ENCODE results near the gene KATNB1. TPM values are rescaled to one million over a fixed set of nuclear protein-coding genes. Genes with fewer than 3 reads are reported as not detected.

KATNB1 gene
- total RNA-seq, 1 experiment from 2014 or later = 32.2 TPM

DNA sequence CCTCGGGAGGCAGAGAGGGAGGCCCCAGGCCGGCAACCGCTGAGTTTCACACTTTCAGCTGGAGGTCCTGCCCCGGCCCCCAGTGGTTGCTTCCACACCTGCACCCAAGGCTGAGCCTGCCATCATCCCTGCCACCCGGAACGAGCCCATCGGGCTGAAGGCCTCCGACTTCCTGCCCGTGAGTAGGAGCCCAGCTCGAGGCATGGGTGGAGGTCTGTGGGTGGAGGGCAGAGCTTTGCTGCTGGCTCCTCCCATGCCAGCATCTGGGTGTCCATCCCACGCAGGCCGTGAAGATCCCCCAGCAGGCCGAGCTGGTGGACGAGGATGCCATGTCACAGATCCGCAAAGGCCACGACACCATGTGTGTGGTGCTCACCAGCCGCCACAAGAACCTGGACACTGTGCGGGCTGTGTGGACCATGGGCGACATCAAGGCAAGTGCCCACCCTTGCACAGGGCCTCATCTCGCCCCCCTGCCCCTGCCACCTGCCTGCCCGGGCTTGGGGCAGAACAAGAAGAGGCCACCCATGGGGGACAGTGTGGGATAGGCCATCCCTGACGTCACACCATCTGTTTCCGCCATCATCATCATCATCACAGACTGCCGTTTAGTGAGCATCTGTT lies 19.6 kb downstream of the KATNB1 start:
- intact Hi-C loops (cut with micrococcal nuclease) = loop anchor here (10.0 kb wide), 1 partner anchor 140 kb away; no protein-coding TSS in a partner anchor
- ATAC-seq = no peak
- ChIA-PET RAD21 (ENCODE audit: low non-redundant PET in 1 of 2, low total read pairs in 2 of 2, uncharacterized antibody in 2 of 2, unreplicated experiment in 2 of 2) (no interaction called here), POLR2A (no interaction called here), CTCF (interaction anchor here (3.2 kb wide), 1 partner anchor 108 kb away, joined by 18 read pairs; no protein-coding TSS in a partner anchor)
- Histone ChIP-seq H3K9me2 (ENCODE audit: insufficient read depth) (no peaks in the 10 kb centered on the region), H3K4me3 (replicated peaks in 1 of 2; ENCODE audit: low read depth in 1 of 2, low read length in 2 of 2) (no peak overlapping the region), H3K4me2 (ENCODE audit: low read length) (no peak overlapping the region), H3K36me3 (ENCODE audit: control insufficient read depth in 1 of 2, insufficient read depth in 2 of 2, low read length in 2 of 2) (0 out of 4 replicates have a peak, but pooled peaks cover 0 to 2% of the 10 kb centered on the region in 2 experiments), H3K79me2 (ENCODE audit: insufficient read depth, low read length) (no peaks in the 10 kb centered on the region), H3K4me1 (ENCODE audit: control insufficient read depth in 1 of 2, insufficient read depth in 2 of 2, low read length in 2 of 2) (peaks cover 0 to 3% of the 10 kb centered on the region in 2 experiments; a peak in 1 of 4 replicates), H4K20me1 (ENCODE audit: insufficient read depth) (no peaks in the 10 kb centered on the region), H3K9me3 (ENCODE audit: control insufficient read depth in 1 of 2, insufficient read depth in 1 of 2, low read depth in 1 of 2, low read length in 2 of 2) (no peaks in the 10 kb centered on the region), H3K27ac (ENCODE audit: low read depth, low read length) (no peak overlapping the region), H3K27me3 (ENCODE audit: insufficient read depth, low read length) (no peaks in the 10 kb centered on the region), H2AFZ (ENCODE audit: low read depth, low read length, poor library complexity, severe bottlenecking) (no peak overlapping the region), H3K9ac (ENCODE audit: low read length) (no peak overlapping the region)
- no TSS peak for BruUV-seq (replicated peaks)
- no peak for DNase-seq (ENCODE audit: low read depth, low spot score)
- TF ChIP-seq, protein P1, sequence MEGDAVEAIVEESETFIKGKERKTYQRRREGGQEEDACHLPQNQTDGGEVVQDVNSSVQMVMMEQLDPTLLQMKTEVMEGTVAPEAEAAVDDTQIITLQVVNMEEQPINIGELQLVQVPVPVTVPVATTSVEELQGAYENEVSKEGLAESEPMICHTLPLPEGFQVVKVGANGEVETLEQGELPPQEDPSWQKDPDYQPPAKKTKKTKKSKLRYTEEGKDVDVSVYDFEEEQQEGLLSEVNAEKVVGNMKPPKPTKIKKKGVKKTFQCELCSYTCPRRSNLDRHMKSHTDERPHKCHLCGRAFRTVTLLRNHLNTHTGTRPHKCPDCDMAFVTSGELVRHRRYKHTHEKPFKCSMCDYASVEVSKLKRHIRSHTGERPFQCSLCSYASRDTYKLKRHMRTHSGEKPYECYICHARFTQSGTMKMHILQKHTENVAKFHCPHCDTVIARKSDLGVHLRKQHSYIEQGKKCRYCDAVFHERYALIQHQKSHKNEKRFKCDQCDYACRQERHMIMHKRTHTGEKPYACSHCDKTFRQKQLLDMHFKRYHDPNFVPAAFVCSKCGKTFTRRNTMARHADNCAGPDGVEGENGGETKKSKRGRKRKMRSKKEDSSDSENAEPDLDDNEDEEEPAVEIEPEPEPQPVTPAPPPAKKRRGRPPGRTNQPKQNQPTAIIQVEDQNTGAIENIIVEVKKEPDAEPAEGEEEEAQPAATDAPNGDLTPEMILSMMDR (IDR thresholded peaks at IDR 0.05 in 2 of 3, conservative IDR thresholded peaks at IDR 0.05 in 1 of 3; ENCODE audit: borderline replicate concordance in 1 of 3, insufficient read depth in 1 of 3, low read depth in 2 of 3, low read length in 2 of 3) = 0 out of 6 replicates have a peak, but pooled peaks of 1 of the 3 experiments have one; percentile 20
- no peak for TF ChIP-seq CBX3 (IDR thresholded peaks at IDR 0.05; ENCODE audit: low read depth)

DNA sequence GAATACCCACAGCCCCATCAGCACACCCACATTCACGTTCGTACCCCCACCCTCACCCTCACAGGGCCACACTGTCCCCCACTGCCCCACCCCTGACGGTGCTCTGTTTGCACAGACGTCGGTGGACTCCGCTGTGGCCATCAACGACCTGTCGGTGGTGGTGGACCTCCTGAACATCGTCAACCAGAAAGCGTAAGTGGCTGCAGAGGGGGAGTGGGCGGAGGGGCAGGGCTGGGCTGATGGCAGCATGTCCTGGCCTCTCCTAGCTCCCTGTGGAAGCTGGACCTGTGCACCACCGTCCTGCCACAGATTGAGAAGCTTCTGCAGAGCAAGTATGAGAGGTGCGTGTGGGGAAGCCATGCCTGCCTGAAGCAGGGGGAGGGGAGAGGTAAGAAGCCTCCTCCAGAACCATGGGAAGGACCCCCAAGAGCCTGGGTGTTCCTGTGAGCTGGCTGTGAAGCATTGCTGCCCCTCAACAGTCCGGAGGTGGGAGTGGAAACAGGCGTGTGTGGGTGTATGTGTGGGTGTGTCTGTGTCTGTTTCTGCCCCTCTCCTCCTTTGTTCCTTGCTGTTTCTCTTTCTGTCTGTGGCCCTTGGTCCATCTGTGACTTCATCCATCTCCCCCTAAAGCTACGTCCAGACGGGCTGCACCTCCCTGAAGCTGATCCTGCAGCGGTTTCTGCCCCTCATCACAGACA lies 20.3 kb downstream of the KATNB1 start:
- CTCF ChIA-PET = interaction anchor here (3.2 kb wide), 1 partner anchor 107 kb away, joined by 18 read pairs; no protein-coding TSS in a partner anchor
- RAD21 ChIA-PET (ENCODE audit: low non-redundant PET in 1 of 2, low total read pairs in 2 of 2, uncharacterized antibody in 2 of 2, unreplicated experiment in 2 of 2) = interaction anchor here in 1 of 2 experiments (1.7 kb wide), 1 partner anchor 107 kb away, joined by 5 read pairs; no protein-coding TSS in a partner anchor
- Histone ChIP-seq H3K27ac (ENCODE audit: low read depth, low read length) (no peak overlapping the region), H3K4me2 (ENCODE audit: low read length) (no peak overlapping the region), H2AFZ (ENCODE audit: low read depth, low read length, poor library complexity, severe bottlenecking) (no peak overlapping the region), H3K9me3 (ENCODE audit: control insufficient read depth in 1 of 2, insufficient read depth in 1 of 2, low read depth in 1 of 2, low read length in 2 of 2) (no peaks in the 10 kb centered on the region), H3K27me3 (ENCODE audit: insufficient read depth, low read length) (no peaks in the 10 kb centered on the region), H3K36me3 (ENCODE audit: control insufficient read depth in 1 of 2, insufficient read depth in 2 of 2, low read length in 2 of 2) (0 out of 4 replicates have a peak, but pooled peaks cover 0 to 2% of the 10 kb centered on the region in 2 experiments), H3K79me2 (ENCODE audit: insufficient read depth, low read length) (no peaks in the 10 kb centered on the region), H3K4me1 (ENCODE audit: control insufficient read depth in 1 of 2, insufficient read depth in 2 of 2, low read length in 2 of 2) (peaks cover 0 to 3% of the 10 kb centered on the region in 2 experiments; a peak in 1 of 4 replicates), H3K9me2 (ENCODE audit: insufficient read depth) (no peaks in the 10 kb centered on the region), H3K4me3 (replicated peaks in 1 of 2; ENCODE audit: low read depth in 1 of 2, low read length in 2 of 2) (no peak overlapping the region), H4K20me1 (ENCODE audit: insufficient read depth) (no peaks in the 10 kb centered on the region), H3K9ac (ENCODE audit: low read length) (no peak overlapping the region)
- DNase-seq (ENCODE audit: low read depth, low spot score) (no peak), ATAC-seq (no peak)
- intact Hi-C loops (cut with micrococcal nuclease) = loop anchor here (2.0 to 10.0 kb wide), 2 partner anchors 139 to 239 kb away; no protein-coding TSS in a partner anchor
- BruUV-seq (replicated peaks) = no TSS peak
- POLR2A ChIA-PET = no interaction called here
- no peak for TF ChIP-seq POLR2AphosphoS5 (IDR thresholded peaks at IDR 0.05; ENCODE audit: low read depth, low read length)
- TF ChIP-seq CBX3 (IDR thresholded peaks at IDR 0.05; ENCODE audit: low read depth) = no peak
- TF ChIP-seq, protein P2, sequence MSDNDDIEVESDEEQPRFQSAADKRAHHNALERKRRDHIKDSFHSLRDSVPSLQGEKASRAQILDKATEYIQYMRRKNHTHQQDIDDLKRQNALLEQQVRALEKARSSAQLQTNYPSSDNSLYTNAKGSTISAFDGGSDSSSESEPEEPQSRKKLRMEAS (IDR thresholded peaks at IDR 0.05) = no peak
- TF ChIP-seq TCF7L2 (IDR thresholded peaks at IDR 0.05; ENCODE audit: borderline replicate concordance, extremely low read depth, insufficient read depth, insufficient read length) = no peak
- no peak for TF ChIP-seq ATF3 (IDR thresholded peaks at IDR 0.05)
- no peak for TF ChIP-seq ZFX (IDR thresholded peaks at IDR 0.05)
- no peak for TF ChIP-seq EZH2 (IDR thresholded peaks at IDR 0.05)
- TF ChIP-seq RAD21 (IDR thresholded peaks at IDR 0.05; ENCODE audit: low read depth) = no peak
- no peak for TF ChIP-seq SP1 (IDR thresholded peaks at IDR 0.05; ENCODE audit: low read depth)
- TF ChIP-seq, protein P1 (IDR thresholded peaks at IDR 0.05 in 2 of 3, conservative IDR thresholded peaks at IDR 0.05 in 1 of 3; ENCODE audit: borderline replicate concordance in 1 of 3, insufficient read depth in 1 of 3, low read depth in 2 of 3, low read length in 2 of 3) = no peak
- no peak for TF ChIP-seq EZH2phosphoT487 (IDR thresholded peaks at IDR 0.05; ENCODE audit: borderline replicate concordance)
